Fibroblast of skin of scalp (primary cell): Measurements from ENCODE around the gene HKDC1. TPM values are rescaled to one million over a fixed set of nuclear protein-coding genes. Genes with fewer than 3 reads are reported as not detected.
"Not testable (repeated sequence)": the region's sequence is repeated elsewhere in the genome, so short reads cannot be mapped to it uniquely, and the experiment has no call there.

Experiments
- DNase-seq: peaks from one replicate; pipeline ENCODE4 v3.0.0-alpha.2; 2013
- polyA plus RNA-seq, 2 experiments: library from polyadenylated mRNA; unstranded; fragments of 120-200 nt; gene quantifications; one replicate each; pipeline ENCODE4 v1.2.1, GENCODE V29; 2013; ENCODE audit not compliant: insufficient read length in 2 of 2

The HKDC1 gene
- 0.06 TPM for polyA plus RNA-seq (2013, experiment 1 of 2; ENCODE audit: insufficient read length)
- polyA plus RNA-seq (2013, experiment 2 of 2; ENCODE audit: insufficient read length), result 0.20 TPM

GRCh38 chr10:69220041-69220451 is at the start of gene HKDC1:
HKDC1 (plus strand) TSS chr10:69220332; CDS start chr10:69220436, 104 bp downstream.
- DNase-seq, result no peak

DNA sequence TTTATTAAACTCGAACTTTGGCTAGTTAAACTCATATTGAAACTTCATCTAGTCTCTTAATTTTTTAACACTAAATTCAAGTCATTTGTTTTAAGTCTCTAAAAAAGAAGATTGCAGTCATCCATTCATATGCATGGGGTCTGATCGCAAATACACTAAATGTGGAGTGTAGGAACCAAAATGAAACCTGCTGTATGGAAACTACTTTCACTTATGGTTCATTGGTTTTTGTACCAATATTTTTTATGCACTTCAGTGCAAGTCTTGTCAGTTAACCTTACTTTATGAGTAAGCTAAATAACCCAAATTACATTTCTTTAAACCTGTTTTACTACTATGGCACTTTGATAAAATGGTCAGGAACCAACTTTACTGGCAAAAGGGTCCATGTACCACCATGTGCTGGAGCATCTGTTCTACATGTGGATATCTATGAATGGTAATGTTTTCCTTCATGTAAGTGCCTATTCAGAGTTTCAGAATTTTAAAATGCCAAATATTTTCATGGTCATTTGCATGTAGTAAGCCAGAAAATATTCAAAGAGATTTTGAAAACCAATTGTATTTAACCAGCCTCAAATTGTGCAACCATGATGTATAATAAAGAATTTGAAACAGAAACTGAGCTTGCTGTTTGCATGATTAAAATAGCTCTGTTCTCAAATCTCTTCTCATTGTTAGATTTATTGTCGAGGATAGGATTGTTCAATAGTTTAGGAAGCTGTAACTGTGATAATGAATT is 47.7 kb upstream of the HKDC1 start:
- DNase-seq, result no peak

GRCh38 chr10:69175326-69175725 is 44.8 kb upstream of the HKDC1 start:
- not testable (repeated sequence) for DNase-seq

- no peak for DNase-seq
These were observed 43.3 kb upstream of the HKDC1 start for GRCh38 chr10:69176823-69177222.

- no peak for DNase-seq
These were observed 40.9 kb upstream of the HKDC1 start for GRCh38 chr10:69179089-69179742.

DNA sequence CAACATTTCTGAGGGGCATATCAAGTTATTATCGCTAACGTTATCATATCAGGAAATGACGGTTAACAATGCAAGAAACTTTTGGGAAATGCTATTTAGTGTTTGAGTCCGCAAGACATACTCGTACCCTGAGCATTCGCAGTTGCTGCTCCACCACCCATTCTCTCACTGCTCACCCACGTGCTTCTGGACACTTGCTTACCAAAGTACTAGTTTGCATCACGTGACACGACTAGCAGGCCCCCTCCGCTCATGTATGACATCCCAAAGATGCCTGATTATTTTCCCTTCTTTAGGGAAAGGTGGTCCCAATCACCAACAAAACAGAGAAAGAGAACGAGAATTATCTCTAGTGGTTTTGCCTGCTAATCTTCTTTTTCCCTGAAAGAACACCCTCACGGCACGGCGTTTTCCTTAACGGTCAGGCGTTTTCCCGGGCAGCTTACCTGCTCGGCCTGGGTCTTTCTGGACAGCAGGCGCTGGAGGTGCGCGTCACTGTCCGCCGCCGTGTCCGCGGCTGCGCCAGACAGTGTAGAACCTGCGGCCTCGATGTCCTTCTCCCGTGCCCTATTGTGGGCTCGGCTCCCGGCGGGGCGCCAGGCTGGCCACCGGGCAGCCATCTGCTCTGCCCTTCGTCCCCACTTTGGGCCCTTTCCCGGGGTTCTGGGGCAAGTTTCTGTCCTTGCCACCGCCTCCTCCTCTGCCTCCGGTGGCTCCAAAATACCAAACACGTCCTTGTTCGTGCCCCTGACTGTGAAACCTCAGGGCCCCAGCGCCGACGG is 40.2 kb upstream of the HKDC1 start, which contains the start of gene SUPV3L1:
TSS of gene SUPV3L1 (plus strand) at position 492 of the 782 bp plus-strand sequence. CDS start at position 550, 58 bp downstream.
- peak; percentile 97 for DNase-seq

DNA sequence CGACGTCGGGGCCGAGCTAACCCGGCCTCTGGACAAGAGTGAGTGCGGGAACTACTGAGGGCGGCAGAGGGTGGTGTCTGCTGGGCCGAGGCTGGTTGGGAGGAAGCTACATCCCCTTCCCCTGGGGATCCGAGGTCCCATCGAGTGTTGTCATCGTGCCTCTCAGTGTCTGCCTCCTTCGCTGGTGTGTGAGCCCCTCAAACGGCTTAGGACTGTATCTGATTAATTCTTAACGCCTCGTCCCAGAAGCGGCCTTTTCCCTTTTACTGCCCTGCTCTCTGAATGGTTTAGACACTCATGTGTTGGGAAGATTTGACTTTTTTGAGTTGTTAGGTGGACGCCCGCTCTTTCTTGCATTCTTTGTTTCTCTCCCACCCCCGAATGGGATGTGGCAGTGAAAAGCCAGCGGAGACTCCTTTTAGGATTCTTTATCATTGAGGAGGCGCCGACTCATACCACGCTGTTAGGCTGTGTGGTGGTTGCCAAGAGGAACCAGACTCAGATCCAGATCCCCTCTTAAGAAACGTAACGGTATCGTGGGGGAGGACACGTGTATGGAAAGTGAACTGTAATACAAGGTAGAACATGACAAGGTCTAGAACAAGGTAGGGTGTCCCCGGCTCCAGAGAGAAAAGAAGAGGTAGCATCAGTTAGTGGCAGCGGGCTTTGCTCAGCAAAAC is 39.5 kb upstream of the HKDC1 start:
- DNase-seq, result peak; percentile 1

GRCh38 chr10:69181433-69181832 is 38.7 kb upstream of the HKDC1 start:
- no peak for DNase-seq

- no peak for DNase-seq
These were observed 38.1 kb upstream of the HKDC1 start for GRCh38 chr10:69182005-69182404.

DNA sequence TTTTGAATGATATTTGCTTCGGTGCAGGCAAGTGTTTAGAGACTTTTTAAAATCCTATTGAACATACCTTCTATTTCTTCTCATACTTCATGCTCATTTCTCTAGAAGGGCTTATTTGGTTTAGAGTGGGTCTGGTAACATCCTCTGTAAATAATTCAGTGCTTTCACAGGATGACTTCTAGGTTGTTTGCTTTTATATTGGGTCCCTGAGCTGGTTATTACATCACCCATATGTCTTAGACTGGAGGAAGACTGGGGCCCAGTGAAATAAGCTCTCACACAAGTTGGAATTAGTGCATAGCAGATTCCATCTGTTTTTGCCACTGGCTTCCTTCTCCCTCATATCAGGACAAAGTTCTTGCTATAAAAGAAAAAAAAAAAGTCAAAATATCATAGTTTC is 33.6 kb upstream of the HKDC1 start:
- no peak for DNase-seq

DNA sequence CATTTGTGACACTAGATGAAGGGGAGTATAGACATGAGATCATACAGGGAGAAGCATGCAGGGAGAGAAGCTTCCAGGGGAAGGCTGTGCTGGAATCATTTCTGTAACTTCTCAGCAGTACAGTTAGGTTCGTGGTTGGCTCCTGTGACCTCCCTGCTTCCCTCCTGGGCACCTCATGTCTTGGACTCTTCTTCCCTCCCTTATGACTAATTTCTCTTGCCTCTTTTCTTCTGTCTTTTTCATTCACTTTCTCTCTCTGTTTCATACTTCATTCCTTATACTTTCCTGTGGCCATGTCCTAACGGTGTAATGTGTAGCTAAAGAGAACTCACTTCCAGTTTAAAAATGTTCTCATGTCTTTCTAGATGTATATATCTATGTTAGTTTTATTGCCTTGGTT is 19.1 kb upstream of the HKDC1 start:
- no peak for DNase-seq

GRCh38 chr10:69202332-69202731 is 17.8 kb upstream of the HKDC1 start:
- peak; percentile 21 for DNase-seq

- no peak for DNase-seq
These were observed 11.4 kb upstream of the HKDC1 start for GRCh38 chr10:69208761-69209160.

DNA sequence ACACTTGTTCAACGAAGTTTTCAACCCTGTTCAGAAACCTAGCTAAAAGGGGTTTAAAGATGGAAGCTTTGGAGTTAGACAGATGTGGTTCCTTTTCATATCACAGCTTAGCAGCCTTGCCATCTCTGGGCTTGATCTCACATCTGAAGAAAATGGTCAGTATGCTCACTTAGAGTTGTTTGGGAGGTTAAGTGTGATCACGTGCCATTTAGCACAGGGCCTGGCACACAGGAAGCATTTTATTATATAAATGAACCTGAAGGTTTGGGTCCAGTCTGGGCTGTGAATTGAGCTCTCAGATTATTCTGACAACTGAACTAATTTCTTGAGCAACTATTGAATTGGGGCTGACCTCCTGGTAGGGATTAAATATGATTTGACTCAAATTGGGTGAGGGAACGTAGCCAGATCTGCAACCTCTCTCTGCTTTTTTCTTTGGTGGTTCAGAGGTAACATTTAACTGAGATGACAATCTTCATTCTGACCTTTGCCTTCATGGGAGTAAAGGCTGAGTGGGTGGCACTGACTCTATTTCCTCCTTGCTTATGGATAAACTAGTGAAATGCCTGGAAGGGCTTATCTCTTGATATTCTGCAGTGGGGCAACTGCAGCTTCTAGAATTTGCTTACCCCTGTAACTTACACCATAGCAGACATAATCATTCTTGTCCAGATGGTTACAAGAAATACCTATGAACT is 10.2 kb upstream of the HKDC1 start:
- no peak for DNase-seq

DNA sequence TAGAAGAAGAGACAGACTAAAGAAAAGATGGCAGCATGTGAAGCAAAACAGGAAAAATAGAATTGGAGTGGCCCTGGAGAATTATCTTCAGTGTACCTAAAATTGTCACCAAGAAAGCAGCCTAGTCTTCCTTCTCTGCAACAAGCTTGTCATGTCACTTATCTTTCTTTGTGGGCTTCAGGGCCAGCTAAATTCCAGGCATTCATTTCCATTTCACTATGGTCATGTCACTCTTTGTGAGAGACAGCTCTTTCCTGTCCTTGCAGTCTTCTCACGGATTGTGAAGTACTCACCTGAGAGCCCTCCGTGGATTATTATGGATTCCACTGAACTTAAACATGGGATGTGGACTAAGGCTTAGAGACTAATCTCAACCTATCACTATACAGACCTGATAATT is 9.0 kb upstream of the HKDC1 start:
- no peak for DNase-seq

GRCh38 chr10:69211524-69211923 is 8.6 kb upstream of the HKDC1 start:
- DNase-seq, result no peak

DNA sequence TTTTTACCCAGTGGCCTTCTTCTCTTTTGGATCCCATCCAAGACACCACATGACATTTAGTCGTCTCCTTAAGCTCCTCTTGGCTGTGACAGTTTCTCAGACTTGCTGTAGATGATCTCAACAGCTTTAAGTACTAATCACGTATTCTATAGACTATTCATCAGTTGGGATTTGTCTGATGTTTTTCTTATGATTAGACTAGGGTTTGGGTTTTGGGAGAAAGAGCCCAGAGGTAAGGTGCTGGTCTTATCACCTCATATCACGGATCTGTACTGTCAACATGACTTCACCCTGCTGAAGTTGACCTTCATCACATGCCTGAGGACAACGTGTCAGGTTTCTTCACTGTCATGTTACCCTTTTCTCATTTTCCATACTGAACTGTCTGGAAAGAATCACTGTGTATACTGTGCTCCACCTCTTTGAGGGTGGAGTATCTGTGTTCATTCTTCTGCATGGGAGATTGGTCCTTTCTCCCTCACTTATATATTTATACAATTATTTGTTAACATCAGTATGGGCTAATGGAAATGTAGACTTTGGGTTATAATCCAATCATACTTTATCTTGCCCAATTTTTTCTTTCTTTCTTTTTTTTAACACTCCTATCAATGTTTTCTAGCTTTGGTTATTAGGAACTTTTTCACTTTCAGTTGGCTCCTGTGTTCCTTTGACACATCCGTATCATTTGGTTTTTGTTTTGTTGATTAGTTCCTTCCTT is 6.4 kb upstream of the HKDC1 start:
- DNase-seq, result no peak

DNA sequence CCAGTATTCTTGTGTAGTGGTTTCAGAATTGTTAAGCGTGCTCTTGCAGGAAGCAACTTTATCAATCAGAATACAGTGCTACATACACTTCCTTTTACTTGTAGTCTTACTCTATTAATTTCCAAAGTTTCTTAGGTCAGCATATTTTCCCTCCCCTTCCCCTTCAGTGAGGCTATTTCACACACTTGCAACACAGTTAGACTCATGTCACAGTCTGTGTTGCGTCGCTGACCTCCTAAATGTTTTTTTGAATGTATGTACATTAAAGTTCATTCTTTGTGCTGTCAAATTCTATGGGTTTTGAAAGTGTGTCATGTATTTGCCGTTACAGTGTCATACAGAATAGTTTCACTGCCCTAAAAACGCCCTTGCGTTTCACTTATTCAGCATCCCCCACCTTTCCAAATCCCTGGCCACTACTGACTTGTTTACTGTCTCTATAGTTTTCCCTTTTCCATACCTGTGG is 5.4 kb upstream of the HKDC1 start:
- DNase-seq, result no peak

DNA sequence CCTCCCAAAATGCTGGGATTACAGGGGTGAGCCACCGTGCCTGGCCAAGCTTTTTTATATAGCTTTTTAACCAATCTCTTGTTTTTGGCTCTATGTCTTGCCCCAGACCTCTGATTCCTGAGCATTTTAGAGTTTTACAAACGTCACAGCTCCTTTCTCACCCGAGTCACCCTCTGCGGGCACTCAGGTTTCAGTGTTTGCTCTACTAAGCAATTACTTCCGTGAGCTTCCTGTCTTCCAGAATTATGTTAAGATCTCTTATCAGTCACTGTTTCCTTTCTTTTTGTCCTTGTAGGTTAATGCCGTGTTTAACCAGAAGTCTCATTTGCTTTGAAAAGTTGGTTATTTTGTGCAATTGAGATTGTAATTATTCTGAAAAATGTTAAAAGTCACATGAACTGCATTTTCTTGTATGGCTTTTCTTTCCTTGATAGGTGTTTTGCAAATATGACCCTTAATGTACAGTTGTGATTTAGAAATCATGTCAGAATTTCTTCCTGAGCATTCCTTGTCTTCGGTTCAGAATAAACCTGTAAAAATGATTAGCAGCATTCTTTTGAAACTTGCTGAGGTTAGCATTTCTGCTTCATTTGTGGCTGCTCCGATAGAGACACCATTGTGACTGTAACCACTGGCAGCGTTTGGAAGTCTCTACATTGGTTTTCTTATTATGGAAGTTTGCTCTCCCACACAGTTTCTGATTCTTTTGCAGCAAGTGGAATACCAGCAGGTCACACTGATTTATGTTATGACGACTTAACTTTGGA is 4.5 kb upstream of the HKDC1 start:
- no peak for DNase-seq

DNA sequence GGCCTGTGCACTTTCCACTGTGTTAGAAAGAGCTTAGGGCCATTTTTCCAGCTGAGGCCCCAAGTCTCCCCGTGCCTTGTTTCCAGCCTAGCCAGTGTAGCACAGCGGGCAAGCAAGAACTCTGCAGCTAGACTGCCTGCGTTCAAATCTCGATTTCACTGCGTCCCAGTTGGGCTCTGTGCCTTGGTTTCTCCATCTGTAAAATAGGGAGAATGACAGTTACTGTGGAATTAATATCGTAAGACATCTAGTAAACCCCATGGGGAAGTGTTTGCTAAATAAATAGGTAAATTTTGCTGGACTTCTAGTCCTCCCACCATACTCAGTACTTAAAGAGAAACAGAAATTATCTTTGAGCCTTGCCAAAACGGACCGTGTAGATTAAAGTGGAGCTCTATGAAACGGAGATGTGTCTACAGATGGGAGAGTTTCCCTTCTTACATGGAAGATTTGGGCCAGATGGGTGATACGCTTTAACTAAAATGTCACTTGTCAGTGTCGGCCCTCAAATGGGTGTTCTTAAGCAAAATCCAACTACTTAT is 3.5 kb upstream of the HKDC1 start:
- DNase-seq, result no peak
